ENCODE results near the gene ROCK2.

DNA sequence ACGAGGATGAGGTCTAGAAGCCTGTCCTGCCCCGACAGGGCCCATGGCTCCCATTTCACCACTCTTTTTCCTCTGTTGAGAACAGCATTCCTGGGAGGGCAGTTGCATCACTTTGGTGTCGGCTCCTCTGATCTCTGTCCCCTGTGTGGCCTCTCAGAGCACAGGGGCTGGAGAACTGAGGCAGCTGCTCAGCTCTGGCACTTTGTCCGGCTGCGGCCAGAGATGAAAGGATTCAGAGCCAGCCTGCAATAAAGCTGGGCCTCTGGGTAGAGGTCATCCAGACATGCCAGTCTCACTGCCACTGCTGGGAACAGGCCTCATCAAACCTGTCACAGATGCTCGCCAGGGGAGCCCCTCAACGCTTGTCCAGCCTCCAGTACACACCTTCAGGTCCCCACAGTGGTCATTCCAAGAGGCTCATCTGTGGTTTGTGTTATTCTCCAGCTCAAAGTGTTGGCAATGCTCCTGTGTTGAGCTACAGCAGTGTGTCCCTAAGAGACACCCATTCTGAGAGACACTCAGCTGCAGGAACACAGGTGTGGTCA lies 13.1 kb upstream of the ROCK2 start:
- TF ChIP-seq, protein P1, sequence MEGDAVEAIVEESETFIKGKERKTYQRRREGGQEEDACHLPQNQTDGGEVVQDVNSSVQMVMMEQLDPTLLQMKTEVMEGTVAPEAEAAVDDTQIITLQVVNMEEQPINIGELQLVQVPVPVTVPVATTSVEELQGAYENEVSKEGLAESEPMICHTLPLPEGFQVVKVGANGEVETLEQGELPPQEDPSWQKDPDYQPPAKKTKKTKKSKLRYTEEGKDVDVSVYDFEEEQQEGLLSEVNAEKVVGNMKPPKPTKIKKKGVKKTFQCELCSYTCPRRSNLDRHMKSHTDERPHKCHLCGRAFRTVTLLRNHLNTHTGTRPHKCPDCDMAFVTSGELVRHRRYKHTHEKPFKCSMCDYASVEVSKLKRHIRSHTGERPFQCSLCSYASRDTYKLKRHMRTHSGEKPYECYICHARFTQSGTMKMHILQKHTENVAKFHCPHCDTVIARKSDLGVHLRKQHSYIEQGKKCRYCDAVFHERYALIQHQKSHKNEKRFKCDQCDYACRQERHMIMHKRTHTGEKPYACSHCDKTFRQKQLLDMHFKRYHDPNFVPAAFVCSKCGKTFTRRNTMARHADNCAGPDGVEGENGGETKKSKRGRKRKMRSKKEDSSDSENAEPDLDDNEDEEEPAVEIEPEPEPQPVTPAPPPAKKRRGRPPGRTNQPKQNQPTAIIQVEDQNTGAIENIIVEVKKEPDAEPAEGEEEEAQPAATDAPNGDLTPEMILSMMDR (IDR thresholded peaks at IDR 0.05; ENCODE audit: poor library complexity): no peak
- TF ChIP-seq EZH2 (IDR thresholded peaks at IDR 0.05; ENCODE audit: borderline replicate concordance): no peak
